GM06990 (cell line): Measurements from ENCODE around the gene DLL4.

Source experiments
- DNase-seq: peaks from one replicate; pipeline ENCODE4 v3.0.0-alpha.2; 2011; ENCODE audit not compliant: insufficient read length; ENCODE audit errors: extremely low read depth
- H3K27me3 ChIP-seq: replicated peaks from 2 replicates; pipeline ENCODE4 v1.6.0; 2011; ENCODE audit warnings: low read length; ENCODE audit not compliant: control insufficient read depth, insufficient read depth
- H3K36me3 ChIP-seq: 2 replicates; pipeline ENCODE4 v1.5.1; 2011; ENCODE audit warnings: low read length; ENCODE audit not compliant: control insufficient read depth, insufficient read depth
- H3K4me3 ChIP-seq: replicated peaks from 2 replicates; pipeline ENCODE4 v1.5.1; 2011; ENCODE audit warnings: low read depth, mild to moderate bottlenecking, control low read depth, low read length
- TF ChIP-seq, protein P1 (sequence below): IDR thresholded peaks from 2 replicates; pipeline ENCODE4 v1.5.1; 2011; ENCODE audit warnings: low read length, control low read depth, mild to moderate bottlenecking, inconsistent platforms; ENCODE audit not compliant: insufficient read depth, poor library complexity, severe bottlenecking

Gene DLL4

GRCh38 chr15:40984964-40985363 lies 55.8 kb downstream of the DLL4 start:
- TF ChIP-seq, protein P1, sequence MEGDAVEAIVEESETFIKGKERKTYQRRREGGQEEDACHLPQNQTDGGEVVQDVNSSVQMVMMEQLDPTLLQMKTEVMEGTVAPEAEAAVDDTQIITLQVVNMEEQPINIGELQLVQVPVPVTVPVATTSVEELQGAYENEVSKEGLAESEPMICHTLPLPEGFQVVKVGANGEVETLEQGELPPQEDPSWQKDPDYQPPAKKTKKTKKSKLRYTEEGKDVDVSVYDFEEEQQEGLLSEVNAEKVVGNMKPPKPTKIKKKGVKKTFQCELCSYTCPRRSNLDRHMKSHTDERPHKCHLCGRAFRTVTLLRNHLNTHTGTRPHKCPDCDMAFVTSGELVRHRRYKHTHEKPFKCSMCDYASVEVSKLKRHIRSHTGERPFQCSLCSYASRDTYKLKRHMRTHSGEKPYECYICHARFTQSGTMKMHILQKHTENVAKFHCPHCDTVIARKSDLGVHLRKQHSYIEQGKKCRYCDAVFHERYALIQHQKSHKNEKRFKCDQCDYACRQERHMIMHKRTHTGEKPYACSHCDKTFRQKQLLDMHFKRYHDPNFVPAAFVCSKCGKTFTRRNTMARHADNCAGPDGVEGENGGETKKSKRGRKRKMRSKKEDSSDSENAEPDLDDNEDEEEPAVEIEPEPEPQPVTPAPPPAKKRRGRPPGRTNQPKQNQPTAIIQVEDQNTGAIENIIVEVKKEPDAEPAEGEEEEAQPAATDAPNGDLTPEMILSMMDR: no peak
- Histone ChIP-seq H3K36me3 (peaks cover 39% of the 10 kb centered on the region), H3K4me3 (no peak overlapping the region), H3K27me3 (no peaks in the 10 kb centered on the region)
- DNase-seq: no peak

DNA sequence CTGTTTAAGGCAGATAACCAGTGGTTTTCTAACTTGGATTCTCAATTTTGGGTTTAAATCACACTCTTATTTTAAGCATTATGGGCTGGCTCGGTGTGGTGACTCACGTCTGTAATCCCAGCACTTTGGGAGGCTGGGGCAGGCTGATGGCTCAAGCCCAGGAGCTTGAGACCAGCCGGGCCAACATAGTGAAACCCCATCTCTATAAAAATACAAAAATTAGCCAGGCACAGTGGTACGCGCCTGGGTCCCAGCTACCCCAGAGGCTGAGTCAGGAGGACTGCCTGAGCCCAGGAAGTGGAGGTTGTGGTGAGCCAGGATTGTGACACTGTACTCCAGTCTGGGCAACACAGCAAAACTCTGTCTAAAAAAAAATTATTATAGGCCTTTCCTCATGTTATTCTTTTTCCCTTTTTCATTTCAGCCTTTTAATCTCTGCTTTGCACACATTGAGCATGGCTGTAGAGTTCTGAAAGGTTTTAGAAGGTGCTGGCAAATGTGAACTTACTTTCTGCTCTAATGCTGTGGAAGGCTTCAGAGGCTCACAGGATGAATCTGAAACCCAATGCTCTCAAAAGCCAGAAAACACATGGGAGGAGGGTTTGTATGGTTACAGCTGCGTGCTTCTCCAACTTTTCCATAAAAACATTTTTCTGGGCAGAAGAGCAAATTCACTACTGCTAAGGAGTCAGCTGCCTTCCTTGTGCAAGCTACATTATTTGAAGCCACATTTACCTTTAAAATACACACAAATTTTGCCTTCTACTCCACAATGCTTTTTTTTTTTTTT lies 56.6 kb downstream of the DLL4 start:
- TF ChIP-seq, protein P1: no peak
- DNase-seq: no peak
- H3K36me3 ChIP-seq: peaks cover 33% of the 10 kb centered on the region
- no peaks in the 10 kb centered on the region for H3K27me3 ChIP-seq
- no peak overlapping the region for H3K4me3 ChIP-seq

DNA sequence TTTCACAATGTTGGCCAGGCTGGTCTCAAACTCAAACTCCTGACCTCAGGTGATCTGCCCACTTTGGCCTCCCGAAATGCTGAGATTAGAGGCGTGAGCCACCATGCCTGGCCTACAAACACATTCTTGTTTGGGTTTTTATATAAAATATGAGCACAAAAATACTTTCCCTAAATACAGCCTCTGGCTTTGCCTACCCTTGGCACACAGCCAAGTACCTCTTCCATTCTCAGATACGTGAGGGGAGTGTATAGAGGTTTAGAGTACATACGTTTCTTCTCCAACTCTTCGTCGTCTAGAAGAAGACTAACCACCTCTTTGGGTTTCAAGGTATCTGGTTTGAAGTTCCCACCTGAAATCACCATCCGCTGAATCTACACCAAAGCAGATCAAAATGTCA lies 57.7 kb downstream of the DLL4 start:
- H3K27me3 ChIP-seq: no peaks in the 10 kb centered on the region
- no peak for DNase-seq
- TF ChIP-seq, protein P1: no peak
- peaks cover 27% of the 10 kb centered on the region for H3K36me3 ChIP-seq
- no peak overlapping the region for H3K4me3 ChIP-seq

DNA sequence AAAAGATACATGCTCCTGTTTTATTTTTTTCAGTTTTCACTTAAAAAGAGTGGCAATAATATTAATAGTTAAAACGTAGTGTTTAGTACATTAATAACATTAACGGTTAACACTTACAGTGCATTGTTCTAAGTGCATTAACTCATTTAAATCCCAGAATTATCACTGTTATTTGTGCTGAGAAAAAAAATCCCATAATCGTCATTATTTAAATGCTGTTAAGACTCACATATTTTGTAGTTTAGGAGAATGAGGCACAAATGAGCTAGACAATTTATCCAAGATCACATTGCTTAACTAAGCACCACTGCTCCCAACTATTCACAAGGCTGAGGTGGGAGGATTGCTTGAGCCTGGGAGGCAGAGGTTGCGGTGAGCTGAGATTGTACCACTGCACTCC lies 59.0 kb downstream of the DLL4 start:
- TF ChIP-seq, protein P1: no peak
- H3K4me3 ChIP-seq: no peak overlapping the region
- no peak for DNase-seq
- peaks cover 21% of the 10 kb centered on the region for H3K36me3 ChIP-seq
- H3K27me3 ChIP-seq: no peaks in the 10 kb centered on the region
